HepG2 (cell line): ENCODE results near the gene GJD3. TPM values are rescaled to one million over a fixed set of nuclear protein-coding genes. Genes with fewer than 3 reads are reported as not detected.
A peak's percentile ranks its signal among the peaks of the same experiment; 100 is the strongest.

Source experiments
- AKAP8 ChIP-seq: sonication (generic); formaldehyde crosslinking; IDR thresholded peaks from 2 replicates; pipeline ENCODE4 v1.5.1; 2020; ENCODE audit warnings: mild to moderate bottlenecking, missing genetic modification reagents
- ATF7 ChIP-seq, 2 experiments: fragments of 450-650 bp in 1 of 2; sonication (generic) in 1 of 2; formaldehyde crosslinking in 1 of 2; IDR thresholded peaks; 2 replicates each; pipeline versions ENCODE4 v1.4.0 to v1.6.1; 2016 to 2020; ENCODE audit warnings: antibody characterized with exemption in 1 of 2, mild to moderate bottlenecking in 1 of 2, missing genetic modification reagents in 1 of 2
- CAMTA2 ChIP-seq: sonication (generic); formaldehyde crosslinking; IDR thresholded peaks from 2 replicates; pipeline ENCODE4 v1.4.0; 2020; ENCODE audit warnings: mild to moderate bottlenecking, missing genetic modification reagents, borderline replicate concordance
- CHD4 ChIP-seq: fragments of 200-600 bp; sonication (generic); IDR thresholded peaks from 2 replicates; pipeline ENCODE4 v1.7.0; 2017; ENCODE audit warnings: mild to moderate bottlenecking, low read length, borderline replicate concordance
- ISL2 ChIP-seq: sonication (generic); formaldehyde crosslinking; IDR thresholded peaks from 2 replicates; pipeline ENCODE4 v1.5.0; 2020; ENCODE audit warnings: missing genetic modification reagents
- KAT7 ChIP-seq: IDR thresholded peaks from 2 replicates; pipeline ENCODE4 v1.6.1; 2018; ENCODE audit warnings: borderline replicate concordance, missing compliant biosample characterization
- MAF1 ChIP-seq: sonication (generic); formaldehyde crosslinking; IDR thresholded peaks from 2 replicates; pipeline ENCODE4 v1.5.0; 2020; ENCODE audit warnings: missing genetic modification reagents, borderline replicate concordance
- NFKB2 ChIP-seq: sonication (generic); formaldehyde crosslinking; IDR thresholded peaks from 2 replicates; pipeline ENCODE4 v1.4.0; 2020; ENCODE audit warnings: missing genetic modification reagents, borderline replicate concordance
- NR2F1 ChIP-seq, 2 experiments: fragments of 450-650 bp in 1 of 2; formaldehyde crosslinking in 1 of 2; IDR thresholded peaks; 2 replicates each; pipeline versions ENCODE4 v1.5.0 to v1.6.1; 2016 to 2020; ENCODE audit warnings: mild to moderate bottlenecking in 1 of 2, missing compliant biosample characterization in 1 of 2, missing genetic modification reagents in 1 of 2, moderate library complexity in 1 of 2
- ONECUT2 ChIP-seq: sonication (generic); formaldehyde crosslinking; IDR thresholded peaks from 2 replicates; pipeline ENCODE4 v1.4.0; 2020; ENCODE audit warnings: missing genetic modification reagents
- POLR2A ChIP-seq, 2 experiments: IDR thresholded peaks; 2 replicates each; pipeline ENCODE4 v1.6.1; 2011; ENCODE audit warnings: low read depth in 2 of 2, low read length in 2 of 2, mild to moderate bottlenecking in 1 of 2, moderate library complexity in 1 of 2; ENCODE audit not compliant: insufficient read depth in 1 of 2
- PRPF4 ChIP-seq: fragments of 200-400 bp; formaldehyde crosslinking; IDR thresholded peaks from 2 replicates; pipeline ENCODE4 v1.6.1; 2016; ENCODE audit warnings: low read length, low read depth; ENCODE audit not compliant: poor library complexity, severe bottlenecking
- RORA ChIP-seq: sonication (generic); formaldehyde crosslinking; IDR thresholded peaks from 2 replicates; pipeline ENCODE4 v1.5.0; 2020; ENCODE audit warnings: mild to moderate bottlenecking, missing genetic modification reagents, moderate library complexity
- RXRB ChIP-seq: IDR thresholded peaks from 2 replicates; pipeline ENCODE4 v1.6.1; 2016; ENCODE audit warnings: borderline replicate concordance, missing genetic modification reagents, missing compliant biosample characterization
- SMARCC2 ChIP-seq: fragments of 450-650 bp; IDR thresholded peaks from 2 replicates; pipeline ENCODE4 v1.6.1; 2017; ENCODE audit warnings: antibody characterized with exemption, mild to moderate bottlenecking
- SOX13 ChIP-seq, 3 experiments: fragments of 450-650 bp in 1 of 3; sonication (generic) in 1 of 3; formaldehyde crosslinking in 1 of 3; IDR thresholded peaks in 2 of 3; conservative IDR thresholded peaks in 1 of 3; 2 replicates each; pipeline versions ENCODE4 v1.5.0 to v1.6.1; 2016 to 2020; ENCODE audit warnings: antibody characterized with exemption in 1 of 3, mild to moderate bottlenecking in 1 of 3, missing compliant biosample characterization in 1 of 3, missing genetic modification reagents in 1 of 3, moderate library complexity in 1 of 3
- SOX6 ChIP-seq, 2 experiments: fragments of 450-650 bp in 1 of 2; sonication (generic) in 1 of 2; formaldehyde crosslinking in 1 of 2; IDR thresholded peaks; 2 replicates each; pipeline versions ENCODE4 v1.4.0 to v1.6.1; 2017 to 2020; ENCODE audit warnings: antibody characterized with exemption in 1 of 2, mild to moderate bottlenecking in 1 of 2, missing genetic modification reagents in 1 of 2
- ZFP41 ChIP-seq: sonication (generic); formaldehyde crosslinking; IDR thresholded peaks from 2 replicates; pipeline ENCODE4 v1.4.0; 2020; ENCODE audit warnings: mild to moderate bottlenecking, missing genetic modification reagents, borderline replicate concordance
- ZMYM2 ChIP-seq: sonication (generic); formaldehyde crosslinking; IDR thresholded peaks from 2 replicates; pipeline ENCODE4 v1.8.0; 2022; ENCODE audit warnings: mild to moderate bottlenecking, missing genetic modification reagents
- ZNF121 ChIP-seq: sonication (generic); formaldehyde crosslinking; IDR thresholded peaks from 2 replicates; pipeline ENCODE4 v1.5.0; 2020; ENCODE audit warnings: mild to moderate bottlenecking, missing genetic modification reagents
- ZNF33B ChIP-seq: sonication (generic); formaldehyde crosslinking; IDR thresholded peaks from 2 replicates; pipeline ENCODE4 v1.5.1; 2020; ENCODE audit warnings: mild to moderate bottlenecking, missing genetic modification reagents
- ZNF768 ChIP-seq: sonication (generic); formaldehyde crosslinking; IDR thresholded peaks from 2 replicates; pipeline ENCODE4 v1.4.0; 2020; ENCODE audit warnings: missing genetic modification reagents
- ZNF772 ChIP-seq: sonication (generic); formaldehyde crosslinking; IDR thresholded peaks from 2 replicates; pipeline ENCODE4 v1.5.0; 2020; ENCODE audit warnings: mild to moderate bottlenecking, missing genetic modification reagents
- polyA plus RNA-seq, 8 experiments: library from polyadenylated mRNA; depleted of rRNA in 3 of 8; stranded (reverse) in 7 of 8; unstranded in 1 of 8; fragments of >200 nt; fragmentation: Illumina TruSeq in 4 of 8; extraction: Trizol in 4 of 8; gene quantifications; 2 replicates each; pipeline versions ENCODE4 v1.2.1 to v1.2.3, GENCODE V29; 2011 to 2016; ENCODE audit warnings: low read depth in 4 of 8, missing spikeins in 1 of 8, mixed read lengths in 1 of 8; ENCODE audit not compliant: insufficient read depth in 1 of 8
- total RNA-seq, 5 experiments: library from RNA; depleted of rRNA; stranded (reverse); fragments of >200 nt; fragmentation: Illumina TruSeq; extraction: Trizol; gene quantifications; 2 replicates each; pipeline ENCODE4 v1.2.3, GENCODE V29; 2016; ENCODE audit warnings: low read depth in 1 of 5
- TF ChIP-seq, protein P1 (sequence below): IDR thresholded peaks from 2 replicates; pipeline ENCODE4 v1.6.1; 2016; ENCODE audit warnings: low read depth, borderline replicate concordance
- TF ChIP-seq, protein P2 (sequence below), 2 experiments: sonication (generic) in 1 of 2; formaldehyde crosslinking in 1 of 2; IDR thresholded peaks; 2 replicates each; pipeline versions ENCODE4 v1.4.0 to v1.6.1; 2018 to 2020; ENCODE audit warnings: missing genetic modification reagents in 2 of 2, borderline replicate concordance in 1 of 2, low read depth in 1 of 2, mild to moderate bottlenecking in 1 of 2, missing biosample characterization in 1 of 2
- TF ChIP-seq, protein P3 (sequence below): sonication (generic); formaldehyde crosslinking; conservative IDR thresholded peaks from 2 replicates; pipeline ENCODE4 v1.4.0; 2020; ENCODE audit warnings: missing genetic modification reagents

Gene GJD3
- total and polyA plus RNA-seq, 2 of the 13 experiments (the other 11 are each of a cell fraction or from before 2014, with no cell fraction given) = not detected

DNA sequence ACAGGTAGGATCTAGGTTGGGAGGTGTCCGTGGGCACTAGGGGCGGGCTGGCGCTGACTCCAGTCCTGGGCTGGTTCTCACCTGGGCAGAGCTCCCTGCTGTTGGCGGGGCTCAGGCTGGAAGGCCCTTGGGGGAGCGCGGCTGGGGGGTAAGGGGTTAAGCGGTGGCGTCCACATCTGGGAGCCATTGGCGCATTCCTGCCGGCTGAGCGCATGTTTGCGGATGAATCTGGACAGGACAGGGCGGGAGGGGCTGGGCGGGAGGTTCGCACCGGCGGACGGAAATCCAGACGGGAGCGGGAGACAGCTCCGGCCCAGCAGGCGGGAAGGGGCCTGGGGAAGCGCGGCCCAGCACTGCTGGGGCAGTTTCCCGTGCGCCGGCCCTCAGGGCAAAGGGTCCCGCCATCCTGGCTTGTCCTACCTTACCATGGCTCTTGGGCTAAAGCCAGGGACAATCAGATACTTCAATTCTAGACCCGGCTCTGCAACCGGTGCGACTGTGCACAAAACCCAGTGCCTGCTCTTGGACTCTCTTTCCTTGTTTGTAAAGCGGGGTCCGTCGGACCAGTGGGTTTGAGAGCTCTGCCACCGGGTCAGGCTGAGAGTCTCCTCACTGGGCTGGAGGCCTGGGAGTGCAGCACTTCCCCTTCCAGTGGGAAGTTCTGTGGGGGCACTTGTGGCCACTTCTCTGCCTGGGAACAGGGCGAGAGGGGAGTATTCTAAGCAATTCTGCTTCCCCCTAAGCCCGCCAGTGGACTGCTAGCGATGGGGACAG lies 47.8 kb downstream of the GJD3 start (continued):
- no peak; the same call in 1 of the 2 replicates for TF ChIP-seq SOX13 (IDR thresholded peaks at IDR 0.05)
- TF ChIP-seq SOX13 (CRISPR knock-in tag; conservative IDR thresholded peaks at IDR 0.05 in 1 of 2, IDR thresholded peaks at IDR 0.05 in 1 of 2) = peak in 1 of 2 experiments; percentile 33; a peak in 1 of 4 replicates
- TF ChIP-seq ONECUT2 = 0 out of 2 replicates have a peak, but pooled peaks have one; percentile 23
- no peak; the same call in 1 of the 2 replicates for TF ChIP-seq AKAP8
- TF ChIP-seq, protein P1, sequence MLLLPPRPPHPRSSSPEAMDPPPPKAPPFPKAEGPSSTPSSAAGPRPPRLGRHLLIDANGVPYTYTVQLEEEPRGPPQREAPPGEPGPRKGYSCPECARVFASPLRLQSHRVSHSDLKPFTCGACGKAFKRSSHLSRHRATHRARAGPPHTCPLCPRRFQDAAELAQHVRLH (CRISPR knock-in tag) = 0 out of 2 replicates have a peak, but pooled peaks have one; percentile 51
- peak; percentile 73; the same call in 1 of the 2 replicates for TF ChIP-seq ZNF768 (CRISPR knock-in tag)
- no peak for TF ChIP-seq RORA (CRISPR knock-in tag)
- TF ChIP-seq NR2F1 (CRISPR knock-in tag; IDR thresholded peaks at IDR 0.05) = no peak
- no peak; the same call in 1 of the 2 replicates for TF ChIP-seq KAT7 (CRISPR knock-in tag)
- TF ChIP-seq ZNF121 (CRISPR knock-in tag) = peak; percentile 71; the same call in 1 of the 2 replicates
- 0 out of 2 replicates have a peak, but pooled peaks have one; percentile 28 for TF ChIP-seq ZFP41 (CRISPR knock-in tag)
- TF ChIP-seq CAMTA2 (CRISPR knock-in tag) = no peak
- TF ChIP-seq CHD4 = no peak
- TF ChIP-seq PRPF4 = no peak
- TF ChIP-seq ZMYM2 = no peak
- TF ChIP-seq, protein P2, sequence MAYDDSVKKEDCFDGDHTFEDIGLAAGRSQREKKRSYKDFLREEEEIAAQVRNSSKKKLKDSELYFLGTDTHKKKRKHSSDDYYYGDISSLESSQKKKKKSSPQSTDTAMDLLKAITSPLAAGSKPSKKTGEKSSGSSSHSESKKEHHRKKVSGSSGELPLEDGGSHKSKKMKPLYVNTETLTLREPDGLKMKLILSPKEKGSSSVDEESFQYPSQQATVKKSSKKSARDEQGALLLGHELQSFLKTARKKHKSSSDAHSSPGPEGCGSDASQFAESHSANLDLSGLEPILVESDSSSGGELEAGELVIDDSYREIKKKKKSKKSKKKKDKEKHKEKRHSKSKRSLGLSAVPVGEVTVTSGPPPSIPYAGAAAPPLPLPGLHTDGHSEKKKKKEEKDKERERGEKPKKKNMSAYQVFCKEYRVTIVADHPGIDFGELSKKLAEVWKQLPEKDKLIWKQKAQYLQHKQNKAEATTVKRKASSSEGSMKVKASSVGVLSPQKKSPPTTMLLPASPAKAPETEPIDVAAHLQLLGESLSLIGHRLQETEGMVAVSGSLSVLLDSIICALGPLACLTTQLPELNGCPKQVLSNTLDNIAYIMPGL (CRISPR knock-in tag; IDR thresholded peaks at IDR 0.05; ENCODE audit: borderline replicate concordance in 1 of 2, low read depth in 1 of 2) = peak; percentile 35 to 50; a peak in 1 of 4 replicates
- 0 out of 2 replicates have a peak, but pooled peaks have one; percentile 63 for TF ChIP-seq MAF1
- TF ChIP-seq SOX6 (IDR thresholded peaks at IDR 0.05) = no peak
- peak; percentile 40; the same call in 1 of the 2 replicates for TF ChIP-seq SOX6 (CRISPR knock-in tag; IDR thresholded peaks at IDR 0.05)
- TF ChIP-seq ZNF33B (CRISPR knock-in tag) = no peak
- no peak for TF ChIP-seq SMARCC2
- TF ChIP-seq ZNF772 = peak; percentile 90; the same call in 1 of the 2 replicates
- peak; percentile 74; the same call in 1 of the 2 replicates for TF ChIP-seq NFKB2 (CRISPR knock-in tag)
- TF ChIP-seq RXRB (CRISPR knock-in tag) = peak; percentile 51; the same call in 1 of the 2 replicates
- TF ChIP-seq, protein P3, sequence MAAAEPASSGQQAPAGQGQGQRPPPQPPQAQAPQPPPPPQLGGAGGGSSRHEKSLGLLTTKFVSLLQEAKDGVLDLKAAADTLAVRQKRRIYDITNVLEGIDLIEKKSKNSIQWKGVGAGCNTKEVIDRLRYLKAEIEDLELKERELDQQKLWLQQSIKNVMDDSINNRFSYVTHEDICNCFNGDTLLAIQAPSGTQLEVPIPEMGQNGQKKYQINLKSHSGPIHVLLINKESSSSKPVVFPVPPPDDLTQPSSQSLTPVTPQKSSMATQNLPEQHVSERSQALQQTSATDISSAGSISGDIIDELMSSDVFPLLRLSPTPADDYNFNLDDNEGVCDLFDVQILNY (CRISPR knock-in tag) = peak; percentile 53; the same call in 1 of the 2 replicates
- peak; percentile 77 for TF ChIP-seq ISL2 (CRISPR knock-in tag)
- TF ChIP-seq POLR2A (IDR thresholded peaks at IDR 0.05; ENCODE audit: insufficient read depth in 1 of 2, low read depth in 2 of 2, low read length in 2 of 2) = peak; percentile 52 to 81; a peak in 3 of 4 replicates
- TF ChIP-seq ATF7 (IDR thresholded peaks at IDR 0.05) = peak; percentile 26; the same call in 1 of the 2 replicates
- TF ChIP-seq ATF7 (CRISPR knock-in tag; IDR thresholded peaks at IDR 0.05) = peak; percentile 95
